Measurements from ENCODE around the gene TMEM236. TPM values are rescaled to one million over a fixed set of nuclear protein-coding genes. Genes with fewer than 3 reads are reported as not detected.

Gene TMEM236
- total and polyA plus RNA-seq, 2 of the 4 experiments (the other 2 are of a cell fraction) = not detected

- Histone ChIP-seq H2AK5ac (ENCODE audit: low read depth, low read length) (no peak overlapping the region), H3K23ac (ENCODE audit: low read depth, low read length) (no peak overlapping the region), H3K79me1 (ENCODE audit: low read depth in 1 of 2, low read length in 2 of 2) (no peaks in the 10 kb centered on the region), H3K18ac (ENCODE audit: low read depth, low read length) (no peak overlapping the region; the same call in 1 of the 2 replicates), H3K14ac (replicated peaks; ENCODE audit: low read depth, low read length) (no peak overlapping the region; the same call in 1 of the 2 replicates), H3K4ac (ENCODE audit: low read depth, low read length) (no peak overlapping the region), H3K4me2 (ENCODE audit: low read depth, low read length) (no peak overlapping the region), H3K4me3 (ENCODE audit: insufficient read depth, low read depth, low read length) (no peak overlapping the region), H3K9me1 (ENCODE audit: insufficient read depth, low read length) (no peaks in the 10 kb centered on the region), H3K4me1 (ENCODE audit: control insufficient read depth, insufficient read depth, low read length) (no peaks in the 10 kb centered on the region), H2BK20ac (ENCODE audit: low read depth, low read length) (no peak overlapping the region), H3K27me3 (ENCODE audit: control insufficient read depth, insufficient read depth, low read length) (peaks cover 2% of the 10 kb centered on the region), H2AK9ac (replicated peaks; ENCODE audit: low read depth, low read length, poor library complexity) (no peak overlapping the region), H4K20me1 (ENCODE audit: insufficient read depth, low read length) (no peaks in the 10 kb centered on the region), H3K56ac (ENCODE audit: extremely low read depth, insufficient read depth, low read length) (no peak overlapping the region), H2BK5ac (ENCODE audit: low read depth, low read length, poor library complexity, severe bottlenecking) (no peak overlapping the region), H2BK15ac (ENCODE audit: low read depth, low read length) (no peak overlapping the region; the same call in 2 of the 3 replicates), H3K9me3 (ENCODE audit: control insufficient read depth, insufficient read depth, low read length) (peaks cover 3% of the 10 kb centered on the region; the same call in 1 of the 2 replicates), H4K5ac (ENCODE audit: low read depth, low read length) (no peak overlapping the region), H3K36me3 (ENCODE audit: control insufficient read depth, insufficient read depth, low read length) (no peaks in the 10 kb centered on the region), H4K91ac (ENCODE audit: insufficient read depth, low read depth, low read length) (no peak overlapping the region), H3K9ac (ENCODE audit: low read depth, low read length) (no peak overlapping the region), H2AFZ (replicated peaks; ENCODE audit: low read length, poor library complexity) (no peak overlapping the region), H2BK120ac (ENCODE audit: low read depth, low read length) (no peak overlapping the region), H4K8ac (ENCODE audit: low read depth in 2 of 2, low read length in 2 of 2) (no peak overlapping the region), H3K27ac (ENCODE audit: insufficient read depth, low read length) (no peak overlapping the region)
- TF ChIP-seq NFE2L2 (IDR thresholded peaks at IDR 0.05; ENCODE audit: low read depth, low read length) (no peak), USF2 (IDR thresholded peaks at IDR 0.05; ENCODE audit: low read depth, low read length) (no peak), MAFK (IDR thresholded peaks at IDR 0.05; ENCODE audit: low read depth, low read length) (no peak)
- intact Hi-C loops (cut with micrococcal nuclease) = no loop called here
- in situ Hi-C loops (cut with MboI; ENCODE audit: low sequenced_read_pairs) = no loop called here
- 60% methylated on average over 2 of the region's 5 CpGs; no CpG with 5 or more reads in 1 of the 2 experiments for whole genome bisulfite sequencing, 2 experiments (ENCODE audit: extremely low coverage in 2 of 2, insufficient read length in 1 of 2)
- ATAC-seq (ENCODE audit: low read depth) = no peak
- dilution Hi-C loops (cut with HindIII; ENCODE audit: low sequenced_read_pairs, unreplicated experiment) = no loop called here
- BruUV-seq (replicated peaks) = no TSS peak
- DNase-seq = peak; percentile 40
- ChIA-PET CTCF (no interaction called here), POLR2A (ENCODE audit: unreplicated experiment) (no interaction called here)
Observed at GRCh38 chr10:17768957-17769356, 17.0 kb downstream of the TMEM236 start.
